ENCODE measurements around the gene CELA3A. TPM values are rescaled to one million over a fixed set of nuclear protein-coding genes. Genes with fewer than 3 reads are reported as not detected.

The CELA3A gene
- total RNA-seq, 3 donors from 2014 or later (not counting 1 experiment from before 2014, with no cell fraction given), result not detected

DNA sequence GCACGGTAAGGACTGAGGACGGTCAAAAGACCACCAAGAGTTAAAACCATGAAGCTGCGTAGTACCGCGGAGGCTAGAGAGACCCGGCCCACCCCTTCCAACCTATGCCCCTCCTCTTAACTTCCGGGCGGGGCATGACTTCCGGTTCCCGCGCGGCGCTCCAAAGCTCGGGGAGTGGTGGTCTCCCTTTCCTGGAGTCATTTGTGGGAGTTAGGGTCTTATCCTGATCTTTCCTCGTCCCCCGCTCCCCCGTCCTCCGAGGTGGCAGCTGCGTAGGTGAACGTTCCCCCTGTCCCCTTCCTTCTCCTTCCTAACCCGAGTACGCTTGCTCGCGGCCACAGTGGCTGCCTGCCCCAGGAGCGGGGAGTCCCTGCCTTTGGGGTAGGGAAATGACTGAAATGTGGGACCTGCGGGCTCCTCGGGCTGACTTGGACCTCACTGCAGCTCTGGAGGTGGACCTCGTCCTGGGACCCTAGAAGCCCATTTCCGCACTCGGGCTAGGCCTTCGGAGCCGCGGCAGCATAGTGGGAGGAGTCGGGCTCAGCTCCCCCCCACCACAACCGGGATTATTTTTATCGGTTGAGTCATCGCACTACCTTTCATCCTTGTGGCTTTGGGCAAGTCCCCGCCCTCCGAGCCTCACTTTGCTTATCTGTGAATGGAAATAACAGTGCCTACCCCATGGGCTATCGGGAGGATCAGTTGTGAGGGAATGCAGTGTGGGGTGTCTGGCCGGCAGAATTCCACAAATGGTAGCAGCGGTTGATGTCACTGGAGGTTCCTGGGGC, 24.1 kb downstream of the CELA3A start:
- intact Hi-C loops (cut with micrococcal nuclease), result loop anchor here (1.0 to 10.0 kb wide), 4 partner anchors 14 to 691 kb away; partner anchors contain the start of genes CDC42 and USP48
- Histone ChIP-seq H3K27ac (ENCODE audit: low read length) (peak overlapping the region; percentile 85), H3K4me3 (ENCODE audit: low read length) (peak overlapping the region; percentile 59), H3K36me3 (ENCODE audit: control insufficient read depth, insufficient read depth, low read length) (peaks cover 2% of the 10 kb centered on the region), H3K27me3 (ENCODE audit: control insufficient read depth, insufficient read depth, low read length) (no peaks in the 10 kb centered on the region), H3K9me3 (ENCODE audit: control insufficient read depth, insufficient read depth, low read length) (no peaks in the 10 kb centered on the region), H3K4me1 (ENCODE audit: control insufficient read depth, insufficient read depth, low read length) (peaks cover 28% of the 10 kb centered on the region)
- DNase-seq (peak; percentile 80 to 94), ATAC-seq (peak; percentile 71 to 88 (median 82))
- Mint-ChIP-seq H3K36me3 (no peaks in the 10 kb centered on the region), H3K4me1 (peaks cover 36 to 38% of the 10 kb centered on the region in 2 donors), H3K9me3 (no peaks in the 10 kb centered on the region), H3K27ac (peak overlapping the region; percentile 95 to 97), H3K27me3 (ENCODE audit: low read depth in 2 of 2) (no peaks in the 10 kb centered on the region), H3K4me3 (peak overlapping the region; percentile 91)
- WGBS (ENCODE audit: insufficient coverage), result 0% methylated on average over 30 of the region's 42 CpGs
- TF ChIP-seq, protein P1, sequence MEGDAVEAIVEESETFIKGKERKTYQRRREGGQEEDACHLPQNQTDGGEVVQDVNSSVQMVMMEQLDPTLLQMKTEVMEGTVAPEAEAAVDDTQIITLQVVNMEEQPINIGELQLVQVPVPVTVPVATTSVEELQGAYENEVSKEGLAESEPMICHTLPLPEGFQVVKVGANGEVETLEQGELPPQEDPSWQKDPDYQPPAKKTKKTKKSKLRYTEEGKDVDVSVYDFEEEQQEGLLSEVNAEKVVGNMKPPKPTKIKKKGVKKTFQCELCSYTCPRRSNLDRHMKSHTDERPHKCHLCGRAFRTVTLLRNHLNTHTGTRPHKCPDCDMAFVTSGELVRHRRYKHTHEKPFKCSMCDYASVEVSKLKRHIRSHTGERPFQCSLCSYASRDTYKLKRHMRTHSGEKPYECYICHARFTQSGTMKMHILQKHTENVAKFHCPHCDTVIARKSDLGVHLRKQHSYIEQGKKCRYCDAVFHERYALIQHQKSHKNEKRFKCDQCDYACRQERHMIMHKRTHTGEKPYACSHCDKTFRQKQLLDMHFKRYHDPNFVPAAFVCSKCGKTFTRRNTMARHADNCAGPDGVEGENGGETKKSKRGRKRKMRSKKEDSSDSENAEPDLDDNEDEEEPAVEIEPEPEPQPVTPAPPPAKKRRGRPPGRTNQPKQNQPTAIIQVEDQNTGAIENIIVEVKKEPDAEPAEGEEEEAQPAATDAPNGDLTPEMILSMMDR (IDR thresholded peaks at IDR 0.05), result no peak

GRCh38 chr1:22026924-22027289, 25.4 kb downstream of the CELA3A start:
- TF ChIP-seq, protein P1 (IDR thresholded peaks at IDR 0.05), result no peak
- 56% methylated on average over 3 of the region's 3 CpGs for WGBS (ENCODE audit: insufficient coverage)
- Mint-ChIP-seq H3K27me3 (ENCODE audit: low read depth in 2 of 2) (no peaks in the 10 kb centered on the region), H3K36me3 (no peaks in the 10 kb centered on the region), H3K9me3 (no peaks in the 10 kb centered on the region), H3K4me3 (no peak overlapping the region), H3K4me1 (peaks cover 38 to 41% of the 10 kb centered on the region in 2 donors), H3K27ac (peak overlapping the region; percentile 95 to 97)
- peaks cover 4% of the 10 kb centered on the region for H3K36me3 ChIP-seq (ENCODE audit: control insufficient read depth, insufficient read depth, low read length)
- intact Hi-C loops (cut with micrococcal nuclease), result loop anchor here (10.0 kb wide), 1 partner anchor 692 kb away; no protein-coding TSS in a partner anchor
- peaks cover 28% of the 10 kb centered on the region for H3K4me1 ChIP-seq (ENCODE audit: control insufficient read depth, insufficient read depth, low read length)
- no peaks in the 10 kb centered on the region for H3K9me3 ChIP-seq (ENCODE audit: control insufficient read depth, insufficient read depth, low read length)
- DNase-seq (peak in 1 of 2 donors; percentile 59), ATAC-seq (no peak)
- H3K27ac ChIP-seq (ENCODE audit: low read length), result peak overlapping the region; percentile 85
- no peak overlapping the region for H3K4me3 ChIP-seq (ENCODE audit: low read length)
- no peaks in the 10 kb centered on the region for H3K27me3 ChIP-seq (ENCODE audit: control insufficient read depth, insufficient read depth, low read length)

GRCh38 chr1:22030057-22030456, 28.6 kb downstream of the CELA3A start:
- WGBS (ENCODE audit: insufficient coverage), result 95% methylated on average over 4 of the region's 4 CpGs
- Histone ChIP-seq H3K9me3 (ENCODE audit: control insufficient read depth, insufficient read depth, low read length) (no peaks in the 10 kb centered on the region), H3K27ac (ENCODE audit: low read length) (no peak overlapping the region), H3K4me3 (ENCODE audit: low read length) (no peak overlapping the region), H3K36me3 (ENCODE audit: control insufficient read depth, insufficient read depth, low read length) (peaks cover 4% of the 10 kb centered on the region), H3K4me1 (ENCODE audit: control insufficient read depth, insufficient read depth, low read length) (peaks cover 11% of the 10 kb centered on the region), H3K27me3 (ENCODE audit: control insufficient read depth, insufficient read depth, low read length) (no peaks in the 10 kb centered on the region)
- intact Hi-C loops (cut with micrococcal nuclease), result no loop called here
- H3K4me3 Mint-ChIP-seq, result no peak overlapping the region
- peaks cover 20 to 22% of the 10 kb centered on the region in 2 donors for H3K4me1 Mint-ChIP-seq
- no peaks in the 10 kb centered on the region for H3K9me3 Mint-ChIP-seq
- H3K27me3 Mint-ChIP-seq (ENCODE audit: low read depth in 2 of 2), result no peaks in the 10 kb centered on the region
- TF ChIP-seq, protein P1 (IDR thresholded peaks at IDR 0.05), result no peak
- DNase-seq (no peak), ATAC-seq (no peak)
- H3K27ac Mint-ChIP-seq, result no peak overlapping the region
- H3K36me3 Mint-ChIP-seq, result no peaks in the 10 kb centered on the region

Measured in natural killer cell (primary cell).